HL-60 (cell line): Measurements from ENCODE around the gene COL25A1.
A peak's percentile ranks its signal among the peaks of the same experiment; 100 is the strongest.

Experiments
- DNase-seq, 2 experiments: peaks; one replicate each; pipeline ENCODE4 v3.0.0-alpha.2; 2010 to 2020; ENCODE audit warnings: low read depth in 1 of 2, low spot score in 1 of 2
- H3K27ac ChIP-seq: fragments of 250-450 bp; sonication (Bioruptor Pico); replicated peaks from 2 replicates; pipeline ENCODE4 v1.5.1; 2020; ENCODE audit warnings: mild to moderate bottlenecking, moderate library complexity
- H3K27me3 ChIP-seq: fragments of 250-450 bp; sonication (Bioruptor Pico); 2 replicates; pipeline ENCODE4 v1.5.1; 2021; ENCODE audit warnings: mild to moderate bottlenecking, moderate library complexity; ENCODE audit not compliant: insufficient read depth, poor library complexity, severe bottlenecking
- H3K4me3 ChIP-seq: replicated peaks from 2 replicates; pipeline ENCODE4 v1.5.1; 2011; ENCODE audit warnings: mild to moderate bottlenecking, control low read depth, low read length; ENCODE audit not compliant: insufficient read depth
- GABPA ChIP-seq: IDR thresholded peaks from 2 replicates; pipeline ENCODE4 v1.6.1; 2012; ENCODE audit warnings: low read depth
- POLR2AphosphoS5 ChIP-seq: IDR thresholded peaks from 2 replicates; pipeline ENCODE4 v1.6.1; 2012; ENCODE audit warnings: low read depth
- SPI1 ChIP-seq: IDR thresholded peaks from 2 replicates; pipeline ENCODE4 v1.6.1; 2012; ENCODE audit warnings: low read depth, mild to moderate bottlenecking, borderline replicate concordance
- TF ChIP-seq, protein P1 (sequence below): IDR thresholded peaks from 2 replicates; pipeline ENCODE4 v1.6.1; 2012; ENCODE audit warnings: low read depth; ENCODE audit not compliant: insufficient replicate concordance
- TF ChIP-seq, protein P2 (sequence below): IDR thresholded peaks from one replicate; pipeline ENCODE4 v1.5.1; 2011; ENCODE audit warnings: low read length, control low read depth, inconsistent platforms; ENCODE audit not compliant: insufficient read depth

COL25A1 gene

GRCh38 chr4:108839333-108839732 is 463.1 kb downstream of the COL25A1 start:
- H3K4me3 ChIP-seq: no peak overlapping the region
- DNase-seq: no peak
- H3K27me3 ChIP-seq: no peaks in the 10 kb centered on the region
- no peak overlapping the region for H3K27ac ChIP-seq
- TF ChIP-seq POLR2AphosphoS5 (no peak), GABPA (no peak), SPI1 (no peak)
- TF ChIP-seq, protein P1, sequence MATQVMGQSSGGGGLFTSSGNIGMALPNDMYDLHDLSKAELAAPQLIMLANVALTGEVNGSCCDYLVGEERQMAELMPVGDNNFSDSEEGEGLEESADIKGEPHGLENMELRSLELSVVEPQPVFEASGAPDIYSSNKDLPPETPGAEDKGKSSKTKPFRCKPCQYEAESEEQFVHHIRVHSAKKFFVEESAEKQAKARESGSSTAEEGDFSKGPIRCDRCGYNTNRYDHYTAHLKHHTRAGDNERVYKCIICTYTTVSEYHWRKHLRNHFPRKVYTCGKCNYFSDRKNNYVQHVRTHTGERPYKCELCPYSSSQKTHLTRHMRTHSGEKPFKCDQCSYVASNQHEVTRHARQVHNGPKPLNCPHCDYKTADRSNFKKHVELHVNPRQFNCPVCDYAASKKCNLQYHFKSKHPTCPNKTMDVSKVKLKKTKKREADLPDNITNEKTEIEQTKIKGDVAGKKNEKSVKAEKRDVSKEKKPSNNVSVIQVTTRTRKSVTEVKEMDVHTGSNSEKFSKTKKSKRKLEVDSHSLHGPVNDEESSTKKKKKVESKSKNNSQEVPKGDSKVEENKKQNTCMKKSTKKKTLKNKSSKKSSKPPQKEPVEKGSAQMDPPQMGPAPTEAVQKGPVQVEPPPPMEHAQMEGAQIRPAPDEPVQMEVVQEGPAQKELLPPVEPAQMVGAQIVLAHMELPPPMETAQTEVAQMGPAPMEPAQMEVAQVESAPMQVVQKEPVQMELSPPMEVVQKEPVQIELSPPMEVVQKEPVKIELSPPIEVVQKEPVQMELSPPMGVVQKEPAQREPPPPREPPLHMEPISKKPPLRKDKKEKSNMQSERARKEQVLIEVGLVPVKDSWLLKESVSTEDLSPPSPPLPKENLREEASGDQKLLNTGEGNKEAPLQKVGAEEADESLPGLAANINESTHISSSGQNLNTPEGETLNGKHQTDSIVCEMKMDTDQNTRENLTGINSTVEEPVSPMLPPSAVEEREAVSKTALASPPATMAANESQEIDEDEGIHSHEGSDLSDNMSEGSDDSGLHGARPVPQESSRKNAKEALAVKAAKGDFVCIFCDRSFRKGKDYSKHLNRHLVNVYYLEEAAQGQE: no peak
- TF ChIP-seq, protein P2, sequence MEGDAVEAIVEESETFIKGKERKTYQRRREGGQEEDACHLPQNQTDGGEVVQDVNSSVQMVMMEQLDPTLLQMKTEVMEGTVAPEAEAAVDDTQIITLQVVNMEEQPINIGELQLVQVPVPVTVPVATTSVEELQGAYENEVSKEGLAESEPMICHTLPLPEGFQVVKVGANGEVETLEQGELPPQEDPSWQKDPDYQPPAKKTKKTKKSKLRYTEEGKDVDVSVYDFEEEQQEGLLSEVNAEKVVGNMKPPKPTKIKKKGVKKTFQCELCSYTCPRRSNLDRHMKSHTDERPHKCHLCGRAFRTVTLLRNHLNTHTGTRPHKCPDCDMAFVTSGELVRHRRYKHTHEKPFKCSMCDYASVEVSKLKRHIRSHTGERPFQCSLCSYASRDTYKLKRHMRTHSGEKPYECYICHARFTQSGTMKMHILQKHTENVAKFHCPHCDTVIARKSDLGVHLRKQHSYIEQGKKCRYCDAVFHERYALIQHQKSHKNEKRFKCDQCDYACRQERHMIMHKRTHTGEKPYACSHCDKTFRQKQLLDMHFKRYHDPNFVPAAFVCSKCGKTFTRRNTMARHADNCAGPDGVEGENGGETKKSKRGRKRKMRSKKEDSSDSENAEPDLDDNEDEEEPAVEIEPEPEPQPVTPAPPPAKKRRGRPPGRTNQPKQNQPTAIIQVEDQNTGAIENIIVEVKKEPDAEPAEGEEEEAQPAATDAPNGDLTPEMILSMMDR: no peak

- no peak for TF ChIP-seq GABPA
- TF ChIP-seq POLR2AphosphoS5: no peak
- TF ChIP-seq, protein P1: no peak
- no peak for TF ChIP-seq SPI1
- TF ChIP-seq, protein P2: no peak
- no peak overlapping the region for H3K4me3 ChIP-seq
- no peak overlapping the region for H3K27ac ChIP-seq
- no peaks in the 10 kb centered on the region for H3K27me3 ChIP-seq
- DNase-seq: no peak
These were observed 464.0 kb downstream of the COL25A1 start for GRCh38 chr4:108838451-108838850.

DNA sequence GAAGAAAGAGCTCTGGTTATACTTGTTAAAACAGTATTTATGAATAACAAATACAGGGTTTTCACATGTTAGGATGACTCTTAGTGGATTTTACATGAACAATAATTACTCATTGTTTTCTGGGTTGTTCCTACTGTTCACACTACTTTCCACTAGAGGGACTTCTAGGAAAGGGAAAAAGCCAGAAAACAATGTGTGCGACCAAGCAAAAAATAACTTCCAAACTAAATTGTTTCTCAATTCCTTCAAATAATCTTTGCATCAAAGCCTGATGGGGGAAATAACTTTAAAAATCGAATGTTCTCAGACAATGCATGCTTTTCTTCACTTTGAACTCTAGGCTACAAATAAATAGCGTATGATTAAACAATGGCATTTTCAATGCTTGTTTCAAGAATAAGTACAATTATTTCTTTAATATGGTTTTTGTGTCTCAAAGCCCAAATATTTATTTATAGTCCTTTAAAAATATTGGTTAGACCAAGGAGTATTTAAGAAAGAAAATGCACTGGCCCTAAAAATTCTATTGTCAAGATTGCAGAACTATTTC is 467.5 kb downstream of the COL25A1 start:
- Histone ChIP-seq H3K4me3 (no peak overlapping the region), H3K27ac (no peak overlapping the region), H3K27me3 (peaks cover 8% of the 10 kb centered on the region)
- TF ChIP-seq, protein P1: no peak
- TF ChIP-seq, protein P2: peak; percentile 60
- no peak for DNase-seq
